GM12873 (cell line): Measurements from ENCODE around the gene PLAC1.

Source experiments
- TF ChIP-seq, protein P1 (sequence below): IDR thresholded peaks from 2 replicates; pipeline ENCODE4 v1.5.1; 2012; ENCODE audit warnings: low read depth, mild to moderate bottlenecking, moderate library complexity, low read length, control low read depth; ENCODE audit not compliant: insufficient read depth; ENCODE audit errors: missing control alignments

The PLAC1 gene

DNA sequence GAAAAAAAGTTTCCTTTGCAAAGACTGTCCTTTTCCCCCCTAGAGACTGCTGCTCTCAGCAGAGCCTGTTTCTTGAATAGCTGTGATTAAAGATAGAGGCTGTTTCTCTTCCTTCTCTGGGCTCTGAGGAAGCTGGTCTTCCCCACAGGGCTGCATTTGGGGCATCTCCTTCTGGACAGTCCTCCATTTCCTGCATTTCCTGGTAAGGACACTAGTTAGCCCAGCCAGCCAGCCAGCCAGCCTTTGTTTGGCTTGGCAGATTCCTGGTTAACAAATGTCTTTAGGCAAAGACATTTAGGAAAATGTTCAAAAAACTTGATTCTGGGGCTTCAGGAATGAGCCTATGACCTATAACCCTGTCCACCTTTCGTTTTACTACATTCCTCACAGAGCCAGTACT lies 34.0 kb upstream of the PLAC1 start:
- TF ChIP-seq, protein P1, sequence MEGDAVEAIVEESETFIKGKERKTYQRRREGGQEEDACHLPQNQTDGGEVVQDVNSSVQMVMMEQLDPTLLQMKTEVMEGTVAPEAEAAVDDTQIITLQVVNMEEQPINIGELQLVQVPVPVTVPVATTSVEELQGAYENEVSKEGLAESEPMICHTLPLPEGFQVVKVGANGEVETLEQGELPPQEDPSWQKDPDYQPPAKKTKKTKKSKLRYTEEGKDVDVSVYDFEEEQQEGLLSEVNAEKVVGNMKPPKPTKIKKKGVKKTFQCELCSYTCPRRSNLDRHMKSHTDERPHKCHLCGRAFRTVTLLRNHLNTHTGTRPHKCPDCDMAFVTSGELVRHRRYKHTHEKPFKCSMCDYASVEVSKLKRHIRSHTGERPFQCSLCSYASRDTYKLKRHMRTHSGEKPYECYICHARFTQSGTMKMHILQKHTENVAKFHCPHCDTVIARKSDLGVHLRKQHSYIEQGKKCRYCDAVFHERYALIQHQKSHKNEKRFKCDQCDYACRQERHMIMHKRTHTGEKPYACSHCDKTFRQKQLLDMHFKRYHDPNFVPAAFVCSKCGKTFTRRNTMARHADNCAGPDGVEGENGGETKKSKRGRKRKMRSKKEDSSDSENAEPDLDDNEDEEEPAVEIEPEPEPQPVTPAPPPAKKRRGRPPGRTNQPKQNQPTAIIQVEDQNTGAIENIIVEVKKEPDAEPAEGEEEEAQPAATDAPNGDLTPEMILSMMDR = no peak

DNA sequence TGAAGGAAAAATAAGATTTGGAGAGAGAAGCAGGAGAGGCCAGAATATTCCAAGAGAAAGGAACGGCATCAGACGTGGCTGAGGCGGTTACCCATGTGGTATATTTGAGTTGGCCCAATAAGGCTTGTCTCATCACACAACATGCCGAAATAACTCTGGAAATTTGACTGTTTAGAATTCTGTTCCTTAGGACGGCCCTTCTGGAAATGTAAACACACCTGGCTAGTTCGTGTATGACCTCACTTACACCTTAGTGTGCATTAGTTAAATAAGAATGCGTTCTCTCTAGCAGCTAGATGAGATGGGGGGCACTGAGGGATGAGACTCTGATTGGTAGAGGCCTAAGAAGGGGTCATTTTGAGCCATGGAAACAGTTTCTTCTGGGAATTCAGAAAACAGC lies 33.2 kb upstream of the PLAC1 start:
- TF ChIP-seq, protein P1 = no peak

DNA sequence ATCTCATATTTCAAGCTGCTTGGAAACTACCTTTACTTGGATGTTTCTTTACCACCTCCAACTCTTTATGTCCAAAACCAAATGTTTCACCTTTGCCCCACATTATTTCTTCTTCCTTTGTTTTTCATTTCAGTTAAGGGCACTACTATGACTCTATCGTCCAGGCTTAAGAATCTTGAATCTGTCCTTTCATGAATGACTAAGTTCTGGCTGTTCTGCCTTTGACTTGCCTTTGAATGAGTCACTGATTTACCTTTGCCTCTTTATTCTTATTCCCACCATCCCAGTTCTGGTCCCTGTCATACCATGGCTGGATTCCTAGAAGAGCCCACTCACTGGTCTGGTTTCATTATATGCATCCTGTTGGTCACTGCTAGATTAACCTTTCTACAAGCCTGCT lies 30.6 kb upstream of the PLAC1 start:
- TF ChIP-seq, protein P1 = no peak

DNA sequence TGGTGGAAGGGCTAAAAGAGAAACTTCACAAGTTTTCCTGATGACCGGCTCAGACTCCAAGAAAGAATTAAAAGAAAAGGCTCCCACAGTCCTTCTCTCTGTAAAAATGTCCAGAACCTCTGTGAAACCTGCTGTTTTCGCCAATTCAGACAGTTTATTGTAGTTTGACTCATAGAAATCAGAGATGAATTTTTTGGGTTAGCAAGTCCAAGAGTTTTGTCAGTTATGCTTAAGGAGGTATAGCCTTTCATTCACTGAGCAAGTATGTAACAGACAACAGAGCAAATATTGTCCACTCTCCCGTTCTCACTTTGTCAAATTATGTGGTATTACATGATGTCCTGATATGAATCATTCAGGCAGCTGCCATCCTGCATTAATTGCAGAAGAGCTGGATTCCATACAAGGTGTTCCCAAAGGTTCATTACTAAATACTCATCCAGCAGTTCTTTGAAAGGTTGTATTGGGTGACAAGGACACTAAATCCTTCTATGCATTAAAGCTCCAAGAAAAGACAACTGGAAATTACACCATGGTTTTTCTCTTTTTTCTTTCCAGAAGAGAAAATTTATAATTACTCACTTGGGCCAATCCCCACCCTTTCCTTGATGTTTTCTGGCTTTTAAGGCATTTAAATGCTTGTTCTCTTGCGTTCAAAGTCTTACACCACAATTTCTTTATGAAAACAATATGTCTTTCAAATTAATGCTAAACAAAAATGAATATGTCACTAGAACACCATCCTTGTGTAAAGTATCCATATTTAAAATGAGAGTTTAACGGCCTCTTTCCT lies 30.0 kb upstream of the PLAC1 start:
- TF ChIP-seq, protein P1 = no peak

DNA sequence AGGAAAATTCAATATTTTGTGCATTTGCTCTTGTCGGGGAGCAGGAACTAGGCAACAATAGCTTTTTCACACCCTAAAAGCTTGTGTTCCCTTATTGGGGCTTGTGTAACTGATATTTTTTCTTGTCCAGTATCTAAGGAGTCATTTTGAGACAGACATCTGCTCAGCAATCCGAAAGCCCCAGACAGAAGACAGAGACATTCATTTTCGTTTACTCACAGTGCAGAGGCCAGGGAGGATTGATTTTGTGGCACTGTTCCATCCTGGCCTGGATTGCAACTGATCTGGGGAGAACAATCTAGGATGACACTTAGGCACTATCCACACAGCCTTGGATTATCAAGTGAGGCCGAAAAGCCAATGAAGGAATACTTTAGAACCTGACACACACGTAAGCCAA lies 27.4 kb upstream of the PLAC1 start:
- TF ChIP-seq, protein P1 = no peak

DNA sequence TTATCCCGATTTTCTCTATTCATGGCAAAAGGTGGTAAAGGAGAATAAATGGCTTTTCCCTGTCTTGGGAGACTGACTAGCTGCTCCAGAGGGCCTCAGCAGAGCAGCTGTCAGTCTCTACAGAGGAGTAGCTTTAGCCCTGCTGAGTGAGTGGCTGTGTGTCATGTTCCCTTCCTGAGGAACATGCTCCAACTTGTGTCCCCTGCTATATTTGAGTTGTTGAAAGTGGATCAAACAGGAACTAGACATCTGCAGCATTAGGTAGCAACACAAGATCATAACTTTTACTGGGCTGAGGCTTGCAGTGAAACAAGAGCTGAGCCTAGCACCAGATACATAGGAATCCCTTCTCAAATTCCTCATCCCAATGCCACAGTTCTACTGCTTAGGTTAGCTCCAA lies 26.7 kb upstream of the PLAC1 start:
- TF ChIP-seq, protein P1 = no peak

DNA sequence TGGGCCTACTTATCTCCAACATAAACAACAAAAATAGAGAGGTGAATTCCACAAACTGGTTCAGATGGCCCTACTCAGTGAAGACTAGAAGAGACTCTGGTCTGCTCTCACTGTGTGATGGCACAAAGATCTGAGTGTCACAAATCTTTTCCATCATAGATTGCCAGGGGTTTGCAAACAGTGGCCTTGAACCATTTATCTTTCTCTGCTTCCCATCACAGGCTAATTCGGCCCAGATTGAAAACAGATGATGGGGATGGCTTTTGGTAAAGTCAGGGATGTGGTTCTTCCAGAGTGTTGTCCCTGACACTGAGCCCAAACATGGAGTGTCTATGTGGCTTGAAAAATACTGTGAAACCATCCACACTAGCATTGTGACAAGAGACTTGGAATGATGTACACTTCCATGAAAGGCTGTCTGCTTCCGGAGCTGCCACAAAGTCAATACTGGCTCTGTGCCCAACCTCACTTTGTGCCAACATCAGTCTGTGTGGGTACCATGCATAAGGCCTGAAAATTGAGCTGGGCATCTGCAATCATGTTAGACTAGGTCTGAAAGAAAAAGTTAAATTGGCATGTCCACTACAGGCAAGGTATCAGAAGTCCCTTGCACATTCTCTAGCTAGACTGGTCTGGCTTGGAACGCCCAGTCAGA lies 25.2 kb upstream of the PLAC1 start:
- TF ChIP-seq, protein P1 = no peak
